Activated T-helper 2 cell treated with anti-CD3 and anti-CD28 coated beads, Interferon-gamma antibody, Interleukin-2, Interleukin-4, amounts not matched to agents 10 μg/mL and 5 μg/mL and 100 μg/mL, durations not matched to agents 14 hours and 24 hours and 36 hours (primary cell): ENCODE data around the gene YPEL4. TPM values are rescaled to one million over a fixed set of nuclear protein-coding genes. Genes with fewer than 3 reads are reported as not detected.

ENCODE experiments used
- DNase-seq: peaks from one replicate; pipeline ENCODE4 v3.0.0; 2021; ENCODE audit warnings: low spot score
- H3K27ac Mint-ChIP-seq: one replicate; pipeline ENCODE4 v1.8.0; 2021; ENCODE audit warnings: mixed read lengths
- H3K27me3 Mint-ChIP-seq: one replicate; pipeline ENCODE4 v1.8.0; 2021; ENCODE audit warnings: low read depth, mixed read lengths
- H3K36me3 Mint-ChIP-seq: one replicate; pipeline ENCODE4 v1.8.0; 2021; ENCODE audit warnings: low read depth, mixed read lengths
- H3K4me1 Mint-ChIP-seq: one replicate; pipeline ENCODE4 v1.8.0; 2021; ENCODE audit warnings: low read depth, mixed read lengths
- H3K4me3 Mint-ChIP-seq: one replicate; pipeline ENCODE4 v1.8.0; 2021; ENCODE audit warnings: low read depth, mild to moderate bottlenecking, moderate library complexity, mixed read lengths
- H3K9me3 Mint-ChIP-seq: one replicate; pipeline ENCODE4 v1.8.0; 2021; ENCODE audit warnings: mixed read lengths
- intact Hi-C: fragments of 100-400 bp; cut with micrococcal nuclease; formaldehyde crosslinking; loops from one replicate; pipeline ENCODE4 v1.15.1; 2023
- total RNA-seq: library from RNA; stranded (reverse); gene quantifications from 2 replicates; pipeline ENCODE4 v1.2.3, GENCODE V29; 2022

YPEL4 gene
- total RNA-seq, 1 donor from 2014 or later: 0.64 TPM

DNA sequence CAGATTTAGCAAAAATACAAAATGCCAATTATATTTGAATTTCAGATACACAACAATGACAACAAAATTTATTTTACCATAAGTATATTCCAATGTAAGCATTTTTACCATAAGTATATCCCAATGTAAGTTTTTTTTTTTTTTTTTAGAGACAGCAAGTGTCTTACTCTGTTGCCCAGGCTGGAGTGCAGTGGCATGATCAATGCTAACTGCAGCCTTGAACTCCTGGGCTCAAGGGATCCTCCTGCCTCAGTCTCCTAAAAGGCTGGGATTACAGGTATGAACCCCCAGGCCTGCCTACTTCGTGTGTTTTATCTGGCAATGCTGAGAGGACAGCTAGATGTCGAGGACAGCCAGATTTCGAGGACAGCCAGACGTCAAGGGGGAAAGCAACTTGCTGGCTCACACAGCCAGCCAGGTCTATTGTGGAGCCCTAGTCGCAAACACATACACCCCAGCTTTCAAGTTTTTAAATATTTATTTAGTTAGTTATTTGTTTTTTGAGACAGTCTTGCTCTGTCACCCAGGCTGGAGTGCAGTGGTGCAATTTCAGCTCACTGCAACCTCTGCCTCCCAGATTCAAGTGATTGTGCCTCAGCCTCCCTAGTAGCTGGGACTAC, 53.3 kb downstream of the YPEL4 start:
- H3K4me1 Mint-ChIP-seq: no peaks in the 10 kb centered on the region
- intact Hi-C loops: no loop called here
- H3K36me3 Mint-ChIP-seq: no peaks in the 10 kb centered on the region
- H3K4me3 Mint-ChIP-seq: no peak overlapping the region
- no peak overlapping the region for H3K27ac Mint-ChIP-seq
- no peak for DNase-seq
- peaks cover 43% of the 10 kb centered on the region for H3K27me3 Mint-ChIP-seq
- H3K9me3 Mint-ChIP-seq: no peaks in the 10 kb centered on the region

Other genes with a start within 250 kb of the YPEL4 start
- 174 and 189 TPM in 2 replicates for gene SLC43A3, start 222.8 kb downstream of the YPEL4 start, total RNA-seq
- gene RTN4RL2, start 189.4 kb downstream of the YPEL4 start, total RNA-seq: 0.18 TPM in 1 of 2 replicates, not detected in the other
- 27.6 and 30.9 TPM in 2 replicates for gene SLC43A1, start 134.2 kb downstream of the YPEL4 start, total RNA-seq
- gene TIMM10, start 119.2 kb downstream of the YPEL4 start, total RNA-seq: 76.9 and 90.0 TPM in 2 replicates
- not detected in 2 replicates for gene SMTNL1, start 112.3 kb downstream of the YPEL4 start, total RNA-seq
- gene UBE2L6, start 82.2 kb downstream of the YPEL4 start, total RNA-seq: 135 and 137 TPM in 2 replicates
- gene SERPING1, start 52.2 kb downstream of the YPEL4 start, total RNA-seq: not detected in 2 replicates
- 17.7 and 19.9 TPM in 2 replicates for gene CLP1, start 7.8 kb upstream of the YPEL4 start, total RNA-seq
- gene ZDHHC5, start 18.2 kb upstream of the YPEL4 start, total RNA-seq: 64.7 and 69.9 TPM in 2 replicates
- 13.0 and 14.1 TPM in 2 replicates for gene MED19, start 62.3 kb upstream of the YPEL4 start, total RNA-seq
- 74.6 and 80.0 TPM in 2 replicates for gene TMX2, start 62.7 kb upstream of the YPEL4 start, total RNA-seq
- 179 and 183 TPM in 2 replicates for gene SELENOH, start 91.6 kb upstream of the YPEL4 start, total RNA-seq
- gene BTBD18, start 101.9 kb upstream of the YPEL4 start, total RNA-seq: not detected in 2 replicates
- gene CTNND1, start 111.9 kb upstream of the YPEL4 start, total RNA-seq: 6.2 and 7.5 TPM in 2 replicates